T1000 (cell line): ENCODE results near the gene SRSF10.
A peak's percentile ranks its signal among the peaks of the same experiment; 100 is the strongest.
"Not testable (repeated sequence)": the region's sequence is repeated elsewhere in the genome, so short reads cannot be mapped to it uniquely, and the experiment has no call there.

Experiments used
- DNase-seq: peaks from one replicate; lab custom pipeline; 2025; ENCODE audit warnings: mixed read lengths; lab: John Stamatoyannopoulos, UW

Gene SRSF10

DNA sequence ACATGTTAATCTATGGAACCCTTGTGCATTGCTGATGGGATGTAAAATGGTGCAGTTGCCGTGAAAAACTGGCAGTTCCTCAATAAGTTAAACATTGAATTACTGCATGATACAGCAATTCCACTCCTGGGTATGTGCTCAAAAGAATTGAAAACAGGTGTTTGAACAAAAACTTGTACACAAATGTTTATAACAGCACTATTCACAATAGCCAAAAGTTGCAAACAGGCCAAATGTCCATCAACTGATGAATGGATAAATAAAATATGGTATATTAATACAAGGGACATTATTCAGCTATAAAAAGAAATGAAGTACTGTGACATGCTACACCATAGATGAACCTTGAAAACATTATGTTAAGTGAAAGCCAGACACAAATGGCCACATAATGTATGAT is 17.7 kb upstream of the SRSF10 start:
- DNase-seq: no peak

DNA sequence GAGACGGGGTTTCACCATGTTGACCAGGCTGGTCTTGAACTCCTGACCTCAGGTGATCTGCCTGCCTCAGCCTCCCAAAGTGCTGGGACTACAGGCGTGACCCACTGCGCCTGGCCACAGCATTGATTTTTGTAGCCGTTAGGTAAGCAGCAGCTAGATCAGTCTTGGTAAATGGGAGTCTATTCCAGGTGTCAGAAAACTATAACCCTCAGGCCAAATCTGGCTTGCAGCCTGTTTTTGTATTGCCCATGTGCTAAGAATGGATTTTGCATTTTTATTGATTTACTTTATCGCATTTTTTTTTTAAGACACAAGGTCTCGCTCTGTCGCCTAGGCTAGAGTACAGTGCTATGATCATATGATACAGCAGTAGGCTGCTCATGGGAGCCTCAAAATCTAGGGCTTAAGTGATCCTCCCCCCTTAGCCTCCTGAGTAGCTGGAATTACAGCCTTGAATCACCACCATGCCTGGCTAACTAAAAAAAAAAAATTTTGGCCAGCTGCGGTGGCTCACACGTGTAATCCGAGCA is 16.6 kb upstream of the SRSF10 start:
- no peak for DNase-seq

DNA sequence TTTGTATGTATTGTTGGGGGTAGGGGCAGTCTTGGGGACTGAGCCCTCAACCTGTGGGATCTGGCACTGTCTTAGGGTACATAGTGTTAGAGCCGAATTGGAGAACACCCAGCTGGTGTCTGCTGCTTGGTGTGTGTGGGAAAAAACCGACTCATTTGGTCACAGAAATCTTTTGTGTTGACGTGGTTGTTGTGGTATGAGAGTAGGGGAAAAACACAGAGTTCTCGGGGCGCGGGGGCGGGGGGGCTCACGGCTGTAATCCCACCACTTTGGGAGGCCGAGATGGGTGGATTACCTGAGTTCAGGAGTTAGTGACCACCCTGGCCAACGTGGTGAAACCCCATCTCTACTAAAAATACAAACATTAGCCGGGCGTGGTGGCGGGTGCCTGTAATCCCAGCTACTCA is 15.3 kb upstream of the SRSF10 start:
- no peak for DNase-seq

DNA sequence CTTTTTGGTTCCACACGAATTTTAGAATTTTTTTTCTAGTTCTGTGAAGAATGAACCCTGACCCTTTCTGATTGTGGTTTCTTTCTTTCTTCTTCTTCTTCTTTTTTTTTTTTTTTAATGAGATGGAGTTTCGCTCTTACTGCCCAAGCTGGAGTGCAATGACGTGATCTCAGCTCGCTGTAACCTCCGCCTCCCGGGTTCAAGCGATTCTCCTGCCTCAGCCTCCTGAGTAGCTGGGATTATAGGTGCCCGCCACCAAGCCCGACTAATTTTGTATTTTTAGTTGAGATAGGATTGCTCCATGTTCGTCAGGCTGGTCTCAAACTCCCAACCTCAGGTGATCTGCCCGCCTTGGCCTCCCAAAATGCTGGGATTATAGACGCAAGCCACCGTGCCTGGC is 11.9 kb upstream of the SRSF10 start:
- not testable (repeated sequence) for DNase-seq

DNA sequence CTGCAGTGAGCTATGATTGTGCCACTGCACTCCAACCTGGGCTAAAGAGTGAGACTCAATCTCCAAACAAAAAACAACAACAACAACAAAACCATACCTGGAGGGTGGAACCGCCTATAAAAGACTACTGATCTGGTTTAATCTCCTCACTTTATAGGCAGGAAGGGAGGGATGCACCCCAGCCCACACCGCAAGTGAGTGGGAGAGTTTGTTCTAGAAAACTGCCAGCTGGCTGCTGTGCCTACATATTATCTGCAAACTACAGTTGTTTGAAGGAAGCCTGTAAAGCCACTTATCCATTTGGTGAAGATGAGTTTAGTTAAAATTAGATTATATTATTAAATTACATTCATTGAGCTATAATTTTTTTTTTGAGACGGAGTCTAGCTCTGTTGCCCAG is 9.1 kb upstream of the SRSF10 start:
- DNase-seq: no peak

DNA sequence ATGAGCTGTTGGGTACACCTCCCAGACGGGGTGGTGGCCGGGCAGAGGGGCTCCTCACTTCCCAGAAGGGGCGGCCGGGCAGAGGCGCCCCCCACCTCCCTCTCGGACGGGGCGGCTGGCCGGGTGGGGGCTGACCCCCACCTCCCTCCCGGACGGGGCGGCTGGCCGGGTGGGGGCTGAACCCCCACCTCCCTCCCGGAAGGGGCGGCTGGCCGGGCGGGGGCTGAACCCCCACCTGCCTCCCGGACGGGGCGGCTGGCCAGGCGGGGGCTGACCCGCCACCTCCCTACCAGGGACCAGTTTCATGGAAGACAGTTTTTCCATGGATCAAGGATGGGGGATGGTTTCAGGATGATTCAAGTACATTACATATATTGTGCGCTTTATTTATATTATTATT is 6.9 kb upstream of the SRSF10 start:
- not testable (repeated sequence) for DNase-seq

DNA sequence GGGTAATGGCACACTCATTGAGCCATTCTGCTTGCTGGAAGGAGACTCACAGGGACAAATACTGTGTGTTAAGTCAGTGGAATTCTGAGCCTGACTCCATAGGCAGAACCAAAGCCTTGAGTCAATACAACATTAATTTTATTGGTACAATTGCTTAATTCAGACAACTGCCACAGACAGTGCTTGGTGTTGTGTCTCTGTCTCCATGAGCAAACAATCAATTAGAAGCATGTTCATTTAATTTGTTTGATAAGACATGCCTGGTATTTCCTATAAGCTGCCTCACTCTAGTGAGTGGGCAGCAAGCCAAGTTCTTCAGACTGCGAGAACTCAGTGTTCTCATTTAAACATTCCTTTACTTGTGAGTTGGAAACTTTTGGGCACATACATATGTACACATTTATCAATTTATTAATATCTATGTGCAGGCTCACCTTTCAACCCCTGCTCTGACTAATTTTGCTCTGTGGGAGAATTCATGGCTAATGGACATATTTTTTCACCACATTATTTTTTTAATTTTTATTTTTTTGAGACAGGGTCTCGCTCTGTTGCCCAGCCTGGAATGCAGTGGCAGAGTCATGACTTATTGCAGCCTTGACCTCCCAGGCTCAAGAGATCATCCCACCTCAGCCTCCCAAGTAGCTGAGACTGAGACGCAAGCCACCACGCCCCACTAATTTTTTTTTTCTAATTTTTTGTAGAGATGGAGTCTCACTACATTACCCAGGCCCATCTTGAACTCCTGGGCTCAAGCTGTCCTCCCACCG is 4.5 kb upstream of the SRSF10 start:
- DNase-seq: no peak

DNA sequence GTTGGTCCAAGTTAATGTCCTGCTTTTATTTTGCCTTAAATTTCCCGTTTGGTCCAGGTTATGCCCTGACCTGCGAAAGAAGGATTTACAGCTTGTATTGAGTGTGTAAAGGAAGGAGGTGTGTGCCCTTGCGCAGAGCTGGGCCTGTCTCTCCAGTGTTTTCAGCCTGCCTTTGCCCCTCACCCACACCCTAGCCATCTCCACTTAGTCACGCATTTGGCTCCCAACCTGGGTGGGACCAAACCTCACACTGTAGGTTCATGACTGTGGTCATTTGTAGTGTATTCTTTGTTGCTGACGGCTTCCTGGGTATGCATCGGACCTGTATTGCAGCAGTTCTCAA is 572 bp upstream of the SRSF10 start:
- no peak for DNase-seq

DNA sequence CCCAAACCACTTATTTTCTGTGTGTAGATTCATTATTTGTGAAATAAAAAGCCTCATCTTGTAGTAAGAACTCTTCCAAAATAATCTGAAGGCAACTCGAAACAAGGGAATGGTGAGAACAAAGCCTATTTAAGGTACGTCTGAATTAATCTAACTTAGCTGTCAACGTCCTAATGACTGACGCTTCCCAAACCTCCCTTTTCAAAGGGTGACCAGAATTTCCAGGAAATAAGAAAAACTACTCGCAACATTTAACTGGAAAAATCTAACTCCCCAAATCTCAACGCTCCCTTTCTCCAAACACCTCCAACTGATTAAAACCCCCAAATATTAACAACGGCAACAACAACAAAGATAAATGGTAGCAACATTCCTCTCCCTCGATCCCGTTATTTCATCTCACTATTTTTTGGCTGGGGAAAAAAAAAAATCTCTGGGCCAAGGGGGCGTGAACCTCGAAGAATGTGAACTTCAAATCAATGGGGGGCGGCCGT is 693 bp downstream of the SRSF10 start:
- no peak for DNase-seq

DNA sequence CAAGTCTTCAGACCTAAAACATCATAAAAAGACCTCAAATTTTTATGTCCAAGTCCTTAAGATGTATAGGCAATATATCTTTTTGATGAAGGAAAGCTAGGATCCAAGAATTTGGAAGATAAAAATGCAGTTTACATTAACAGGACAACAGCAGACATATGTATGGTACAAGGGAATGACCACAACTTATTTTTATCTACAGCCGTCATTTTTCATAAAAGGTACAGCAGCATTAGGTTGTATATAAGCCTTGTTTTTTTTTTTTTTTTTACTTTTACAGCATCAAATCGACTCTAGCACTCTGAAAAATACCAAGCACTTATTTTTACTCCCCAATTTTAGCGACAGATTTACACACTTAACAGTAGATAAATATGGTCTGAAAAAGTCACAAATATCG is 1.3 kb downstream of the SRSF10 start:
- no peak for DNase-seq

DNA sequence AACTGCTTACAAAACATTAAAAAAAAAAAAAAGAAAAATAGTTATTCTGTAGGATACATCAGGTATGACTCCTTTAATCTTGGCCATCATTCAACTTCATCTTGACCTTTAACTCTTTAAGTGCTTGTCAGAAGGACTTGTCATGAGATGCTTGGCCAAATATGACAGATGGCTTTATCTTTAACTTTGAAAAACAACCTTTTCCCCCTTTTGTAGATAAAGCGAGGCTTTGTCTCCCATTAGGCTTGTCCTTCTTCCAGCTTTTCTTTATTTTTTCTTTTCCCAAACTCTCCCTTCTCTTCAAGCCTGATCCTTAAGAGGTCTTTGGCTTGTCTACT is 2.3 kb downstream of the SRSF10 start:
- DNase-seq: no peak

DNA sequence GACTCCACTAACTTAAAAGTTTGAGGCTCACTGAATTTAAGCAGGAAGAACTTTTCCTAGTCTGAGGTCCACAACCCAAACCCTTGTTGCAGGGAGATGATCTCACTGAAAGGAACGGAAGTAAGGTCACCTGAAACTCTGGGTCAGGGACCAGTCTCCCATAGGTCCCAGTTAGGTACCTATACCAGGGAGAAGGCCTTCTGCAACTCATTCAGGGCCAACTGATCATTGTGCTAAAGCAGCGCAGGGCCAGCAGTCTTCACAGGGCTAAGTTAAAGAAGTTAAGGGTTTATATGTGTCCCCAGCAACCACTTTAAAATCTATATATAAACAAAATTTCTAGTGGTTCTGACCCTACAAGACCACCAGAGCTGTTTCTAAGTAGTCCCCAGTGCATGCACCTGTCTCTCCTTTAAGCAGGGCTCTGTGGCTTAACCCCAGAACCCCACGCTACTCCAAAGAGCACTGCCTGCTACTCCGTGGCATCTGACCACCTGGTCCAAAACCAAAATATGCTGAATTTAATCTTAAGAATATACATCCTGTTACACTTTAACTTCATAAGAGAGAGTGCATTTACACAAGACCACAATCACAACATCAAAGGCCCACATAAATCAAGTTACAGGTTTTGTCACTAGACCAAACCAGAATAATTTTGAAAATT is 2.8 kb downstream of the SRSF10 start:
- DNase-seq: no peak

DNA sequence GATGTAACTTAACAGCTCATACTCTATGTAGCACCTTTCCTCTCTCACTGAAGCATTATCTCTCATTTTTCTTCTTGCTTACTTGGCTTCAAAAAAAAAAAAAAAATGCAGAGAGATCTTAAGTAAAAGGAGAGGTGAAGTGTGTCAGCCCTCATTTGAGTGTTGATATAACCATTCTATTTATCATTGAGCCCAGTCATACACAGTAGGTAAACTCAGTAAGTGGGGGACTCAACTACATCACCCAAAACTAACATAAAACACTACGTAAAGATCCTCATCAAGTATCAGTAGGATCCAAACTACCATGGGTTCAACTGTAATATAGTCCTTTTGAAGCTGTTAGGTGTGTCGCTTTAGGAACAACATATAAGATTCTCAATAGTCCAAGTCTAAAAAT is 12.3 kb downstream of the SRSF10 start:
- DNase-seq: no peak

DNA sequence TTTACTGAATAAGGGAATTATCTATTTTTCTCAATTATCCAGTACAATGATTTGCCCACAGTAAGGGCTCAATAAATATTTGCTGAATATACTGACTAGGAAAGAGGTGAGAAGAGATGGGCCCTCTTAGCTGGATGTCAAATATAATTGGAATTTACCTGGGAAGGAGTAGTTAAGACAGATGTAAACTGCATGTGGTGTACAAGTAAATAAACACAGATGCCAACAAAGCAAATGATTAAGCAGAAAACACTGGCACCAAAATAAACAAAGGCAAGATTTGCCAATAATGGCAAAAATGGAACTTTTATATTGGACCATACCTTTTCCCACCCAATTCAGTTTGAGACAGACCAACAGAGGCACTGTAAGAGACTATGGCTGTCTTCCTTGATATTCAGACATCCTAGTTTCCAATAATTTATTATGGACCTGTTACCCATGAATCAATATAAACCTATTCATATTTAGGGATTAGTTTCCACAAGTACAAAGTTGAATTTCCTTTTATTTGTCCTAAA is 13.1 kb downstream of the SRSF10 start:
- DNase-seq: no peak

DNA sequence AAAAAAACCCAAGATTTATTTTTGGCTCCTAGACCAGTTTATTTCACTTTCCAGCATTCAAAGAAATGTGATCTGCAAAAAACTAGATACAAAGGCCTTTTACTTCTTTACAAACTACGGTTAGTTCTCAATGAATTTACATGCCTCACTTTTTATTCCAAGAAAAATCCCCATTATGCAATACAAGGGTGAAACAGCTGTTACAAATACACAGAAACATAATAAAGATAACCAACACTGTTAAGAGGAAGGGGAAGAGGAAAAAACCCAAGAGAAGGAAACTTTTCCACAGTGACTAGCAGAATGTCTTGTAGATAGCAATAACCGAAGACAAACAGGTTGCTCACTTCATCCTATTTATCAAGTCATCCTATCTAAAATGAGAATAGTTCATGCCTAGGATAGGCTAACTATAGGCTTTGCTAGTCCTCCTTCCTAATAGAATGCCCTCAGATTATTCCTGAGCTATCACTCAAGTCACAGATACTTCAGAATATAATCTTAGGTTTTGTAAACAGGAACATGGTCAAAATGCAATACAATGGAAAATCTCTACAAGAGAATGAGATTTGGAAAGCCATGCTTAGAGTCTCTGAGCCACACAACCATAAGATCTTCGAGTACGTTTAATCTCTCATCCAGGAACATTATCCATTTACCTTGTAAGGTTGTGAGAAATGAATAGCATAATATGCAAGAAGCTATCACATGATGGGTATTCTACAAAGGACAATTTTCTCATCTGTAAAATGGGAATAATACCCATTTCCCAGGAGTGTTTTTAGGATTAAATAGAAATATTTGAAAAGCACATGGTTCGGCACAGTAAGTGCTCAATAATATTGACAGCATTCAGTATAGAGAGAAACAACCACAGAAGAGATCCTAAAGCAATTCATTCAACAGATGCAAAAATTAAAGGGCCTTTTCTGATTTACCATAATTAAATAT is 15.1 kb downstream of the SRSF10 start:
- DNase-seq: no peak

DNA sequence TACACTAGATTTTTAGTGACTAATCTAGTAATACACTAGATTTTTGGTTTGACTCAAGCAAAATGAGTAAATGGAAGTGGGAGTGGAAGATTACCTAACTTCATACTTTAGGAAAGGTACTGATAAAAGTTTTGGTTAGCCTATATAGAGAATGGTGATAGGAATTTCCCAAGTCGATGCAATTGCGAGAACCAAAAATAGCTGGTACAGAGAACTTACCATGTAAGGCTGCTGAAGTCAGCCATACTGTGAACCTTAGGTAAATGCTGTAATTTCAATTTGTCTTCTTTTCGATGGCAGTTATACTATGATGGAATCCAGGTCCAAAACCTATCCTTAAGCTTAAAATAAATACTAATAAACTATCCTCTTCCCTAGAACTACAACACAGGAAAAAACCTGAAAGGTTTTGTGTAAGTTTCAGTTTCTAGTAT is 15.9 kb downstream of the SRSF10 start:
- DNase-seq: no peak

DNA sequence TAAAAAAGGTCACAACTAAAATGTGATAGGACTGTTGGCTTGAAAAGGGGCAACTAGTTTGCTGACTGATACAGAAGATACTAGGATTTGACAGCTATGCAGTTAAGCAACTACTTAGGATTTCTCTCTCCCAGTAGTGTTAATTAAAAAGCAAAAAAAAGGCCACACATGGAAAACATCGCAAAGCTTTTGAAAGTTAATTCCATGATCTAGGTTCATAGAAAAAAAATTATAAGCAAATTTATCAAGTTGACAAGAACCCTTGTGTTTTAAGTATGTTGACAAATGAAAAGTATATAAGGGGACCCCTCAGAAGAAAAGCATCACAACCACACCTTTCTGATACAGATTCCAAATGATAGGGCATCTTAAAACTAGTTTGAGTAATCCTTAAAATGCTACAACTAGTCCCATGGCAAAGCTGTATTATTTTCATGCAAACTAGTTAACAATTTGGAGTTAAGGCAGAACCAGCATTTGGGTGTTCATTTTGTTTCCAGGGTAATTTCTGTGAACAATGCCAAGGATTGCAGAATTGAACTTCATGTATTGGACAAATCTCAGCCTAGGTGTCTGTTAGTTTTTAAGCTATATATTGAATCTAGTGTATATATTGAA is 16.4 kb downstream of the SRSF10 start:
- DNase-seq: no peak

DNA sequence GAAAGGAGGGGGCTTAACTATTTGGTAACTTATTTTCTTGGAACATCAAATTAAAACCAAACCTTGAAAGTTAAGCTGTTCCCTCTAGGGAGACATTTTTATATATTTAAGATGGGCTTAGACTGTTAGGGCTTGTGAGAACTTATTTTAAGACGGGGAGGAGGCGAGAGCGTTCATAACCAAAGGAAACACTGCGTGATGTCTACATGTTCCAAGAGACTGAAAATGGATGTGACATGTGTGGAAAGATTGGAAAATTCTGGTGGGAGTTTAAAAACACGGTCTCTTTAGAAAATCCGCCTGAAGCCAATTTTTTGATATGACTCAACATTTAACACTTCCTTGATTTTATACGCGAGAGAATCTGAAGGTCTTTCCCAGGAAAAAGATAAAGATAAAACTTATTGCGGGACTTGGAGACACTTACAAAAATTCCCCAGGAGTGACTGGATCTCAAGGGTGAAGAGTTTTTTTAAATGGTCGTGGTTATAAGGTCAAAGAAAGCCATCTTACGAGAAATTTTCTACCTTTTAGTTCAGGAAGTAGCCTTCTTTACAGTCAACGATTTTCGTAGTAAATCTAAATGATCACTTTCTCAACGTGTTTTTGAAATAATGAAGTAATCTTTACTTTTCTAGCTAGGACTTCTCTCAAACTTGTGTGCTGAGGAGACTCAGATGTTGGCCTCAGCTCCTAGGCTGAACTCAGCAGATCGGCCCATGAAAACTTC is 19.7 kb downstream of the SRSF10 start:
- DNase-seq: no peak

DNA sequence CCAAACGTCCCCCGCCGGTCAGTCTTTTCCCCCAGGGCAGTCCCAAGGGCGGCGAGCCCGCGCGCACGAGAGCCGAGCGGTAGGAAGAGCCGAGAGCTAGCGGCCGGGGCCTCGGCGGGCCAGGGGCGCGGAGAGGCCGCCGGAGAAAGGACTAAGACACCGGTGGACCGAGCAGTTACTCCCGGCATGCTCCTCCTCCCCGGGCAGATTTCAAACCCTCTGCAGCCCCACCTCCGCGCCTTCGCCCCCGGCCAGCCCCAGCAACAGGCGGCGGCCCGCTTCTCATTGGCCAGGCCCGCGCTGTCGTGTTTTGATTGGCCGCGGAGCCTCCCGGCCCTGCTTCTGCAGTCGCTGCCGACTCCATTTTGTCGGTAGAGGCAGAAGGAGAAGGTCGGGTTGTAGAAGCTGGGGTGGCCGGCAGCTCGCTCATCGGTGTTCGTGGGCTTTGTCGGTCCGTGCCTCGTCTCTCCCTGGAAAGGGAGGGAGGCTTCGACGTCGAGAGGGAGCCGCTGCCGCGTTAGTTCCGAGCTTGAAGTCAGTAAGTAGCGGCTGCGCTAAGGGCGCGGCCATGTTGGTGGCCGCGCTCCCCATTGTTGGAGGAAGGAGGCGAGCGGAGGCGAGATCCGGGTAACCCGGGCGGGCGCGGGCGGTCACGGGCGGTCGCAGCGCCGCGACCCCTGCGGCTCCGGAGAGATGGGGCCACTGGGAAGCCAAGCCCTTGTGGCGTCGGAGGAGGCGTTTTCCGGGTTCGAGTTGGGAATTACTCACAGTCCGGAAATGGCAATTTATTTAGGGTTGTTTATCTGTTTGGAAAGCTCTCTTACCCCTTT is 20.5 kb downstream of the SRSF10 start, which contains the start of gene PNRC2:
PNRC2 (plus strand) TSS at position 368 of the 830 bp plus-strand sequence. CDS start 1,630 bp downstream, outside the sequence.
- peak; percentile 96 for DNase-seq
